Suprapubic skin (tissue), 4 donors: Measurements from ENCODE around the gene PYGB. TPM values are rescaled to one million over a fixed set of nuclear protein-coding genes. Genes with fewer than 3 reads are reported as not detected.

Experiments
- DNase-seq, 2 donors: peaks; one replicate each; pipeline ENCODE4 v3.0.0-alpha.2; 2019; ENCODE audit warnings: low spot score in 2 of 2
- H3K27ac ChIP-seq: fragments of 200-600 bp; sonication (generic); one replicate; pipeline ENCODE4 v1.5.1; 2019
- H3K27me3 ChIP-seq: fragments of 200-600 bp; sonication (generic); one replicate; pipeline ENCODE4 v1.5.1; 2019
- H3K36me3 ChIP-seq: fragments of 200-600 bp; sonication (generic); one replicate; pipeline ENCODE4 v1.5.1; 2019
- H3K4me1 ChIP-seq: fragments of 200-600 bp; sonication (generic); one replicate; pipeline ENCODE4 v1.5.1; 2019
- H3K4me3 ChIP-seq: fragments of 200-600 bp; sonication (generic); one replicate; pipeline ENCODE4 v1.5.1; 2019; ENCODE audit warnings: mild to moderate bottlenecking
- H3K9me3 ChIP-seq: fragments of 200-600 bp; sonication (generic); one replicate; pipeline ENCODE4 v1.5.1; 2019
- CTCF ChIP-seq, 2 donors: fragments of 200-600 bp in 1 of 2; fragments of 450-650 bp in 1 of 2; sonication (generic) in 1 of 2; IDR thresholded peaks; one replicate each; pipeline ENCODE4 v1.5.1; 2016 to 2019; ENCODE audit warnings: antibody characterized with exemption in 2 of 2, mild to moderate bottlenecking in 1 of 2, moderate library complexity in 1 of 2
- EP300 ChIP-seq: sonication (generic); formaldehyde crosslinking; IDR thresholded peaks from one replicate; pipeline ENCODE4 v1.6.1; 2017; ENCODE audit warnings: antibody characterized with exemption
- POLR2A ChIP-seq, 2 donors: fragments of 450-650 bp; IDR thresholded peaks; one replicate each; pipeline ENCODE4 v1.6.1; 2017; ENCODE audit warnings: antibody characterized with exemption in 2 of 2, mild to moderate bottlenecking in 2 of 2, moderate library complexity in 2 of 2
- POLR2AphosphoS5 ChIP-seq, 3 donors: sonication (generic); formaldehyde crosslinking; IDR thresholded peaks; one replicate each; pipeline ENCODE4 v1.6.1; 2017; ENCODE audit warnings: antibody characterized with exemption in 3 of 3
- WGBS: methylation state at CpG from one replicate; pipeline ENCODE4 v1.1.5; 2018; 5-methylcytosine and 5-hydroxymethylcytosine counted together
- total RNA-seq, 4 donors: library from RNA; depleted of rRNA; stranded (reverse); fragments of >200 nt; gene quantifications; one replicate each; pipeline ENCODE4 v1.1.0, GENCODE V29; 2016

PYGB gene
- total RNA-seq, 4 donors from 2014 or later, result 142 to 247 (median 198) TPM

GRCh38 chr20:25280051-25280573 is 32.2 kb downstream of the PYGB start:
- H3K9me3 ChIP-seq, result no peaks in the 10 kb centered on the region
- TF ChIP-seq CTCF (IDR thresholded peaks at IDR 0.05) (no peak), POLR2AphosphoS5 (IDR thresholded peaks at IDR 0.05) (no peak), EP300 (no peak), POLR2A (IDR thresholded peaks at IDR 0.05) (no peak)
- H3K27me3 ChIP-seq, result no peaks in the 10 kb centered on the region
- H3K36me3 ChIP-seq, result peaks cover 94% of the 10 kb centered on the region
- H3K27ac ChIP-seq, result no peak overlapping the region
- 67% methylated on average over 10 of the region's 15 CpGs for WGBS
- DNase-seq, result peak; percentile 74 to 82
- peaks cover 8% of the 10 kb centered on the region for H3K4me1 ChIP-seq
- no peak overlapping the region for H3K4me3 ChIP-seq

GRCh38 chr20:25280574-25281535 is 33.0 kb downstream of the PYGB start:
- no peak overlapping the region for H3K27ac ChIP-seq
- peaks cover 8% of the 10 kb centered on the region for H3K4me1 ChIP-seq
- H3K9me3 ChIP-seq, result no peaks in the 10 kb centered on the region
- no peaks in the 10 kb centered on the region for H3K27me3 ChIP-seq
- 90% methylated on average over 20 of the region's 33 CpGs for WGBS
- H3K36me3 ChIP-seq, result peaks cover 98% of the 10 kb centered on the region
- DNase-seq, result peak; percentile 58 to 70
- no peak overlapping the region for H3K4me3 ChIP-seq
- TF ChIP-seq EP300, result no peak
- TF ChIP-seq CTCF (IDR thresholded peaks at IDR 0.05), result no peak
- TF ChIP-seq POLR2A (IDR thresholded peaks at IDR 0.05), result no peak
- no peak for TF ChIP-seq POLR2AphosphoS5 (IDR thresholded peaks at IDR 0.05)

- no peak for TF ChIP-seq POLR2A (IDR thresholded peaks at IDR 0.05)
- WGBS, result 66% methylated on average over 8 of the region's 21 CpGs
- no peak overlapping the region for H3K27ac ChIP-seq
- no peaks in the 10 kb centered on the region for H3K27me3 ChIP-seq
- H3K36me3 ChIP-seq, result peaks cover 98% of the 10 kb centered on the region
- no peak overlapping the region for H3K4me3 ChIP-seq
- H3K4me1 ChIP-seq, result peaks cover 8% of the 10 kb centered on the region
- DNase-seq, result peak; percentile 71 to 77
- no peaks in the 10 kb centered on the region for H3K9me3 ChIP-seq
These were observed 33.7 kb downstream of the PYGB start for GRCh38 chr20:25281541-25281991.

- peaks cover 98% of the 10 kb centered on the region for H3K36me3 ChIP-seq
- no peak overlapping the region for H3K27ac ChIP-seq
- H3K9me3 ChIP-seq, result no peaks in the 10 kb centered on the region
- H3K4me1 ChIP-seq, result peaks cover 8% of the 10 kb centered on the region
- no peak overlapping the region for H3K4me3 ChIP-seq
- 74% methylated on average over 9 of the region's 22 CpGs for WGBS
- peak; percentile 58 to 77 for DNase-seq
- no peaks in the 10 kb centered on the region for H3K27me3 ChIP-seq
- no peak for TF ChIP-seq CTCF (IDR thresholded peaks at IDR 0.05)
- TF ChIP-seq POLR2AphosphoS5 (IDR thresholded peaks at IDR 0.05), result no peak
- TF ChIP-seq EP300, result no peak
These were observed 34.3 kb downstream of the PYGB start for GRCh38 chr20:25282034-25282781.

GRCh38 chr20:25282796-25283195 is 34.9 kb downstream of the PYGB start:
- 93% methylated on average over 10 of the region's 11 CpGs for WGBS
- TF ChIP-seq CTCF (IDR thresholded peaks at IDR 0.05), result no peak
- no peak for TF ChIP-seq POLR2AphosphoS5 (IDR thresholded peaks at IDR 0.05)
- TF ChIP-seq EP300, result no peak
- no peak for TF ChIP-seq POLR2A (IDR thresholded peaks at IDR 0.05)
- Histone ChIP-seq H3K27me3 (no peaks in the 10 kb centered on the region), H3K36me3 (peaks cover 98% of the 10 kb centered on the region), H3K27ac (no peak overlapping the region), H3K4me1 (peaks cover 8% of the 10 kb centered on the region), H3K4me3 (no peak overlapping the region), H3K9me3 (no peaks in the 10 kb centered on the region)
- DNase-seq, result peak in 1 of 2 donors; percentile 52
